HG02884 (cell line): ENCODE data around the gene CNOT2.
"Not testable (repeated sequence)": the region's sequence is repeated elsewhere in the genome, so short reads cannot be mapped to it uniquely, and the experiment has no call there.

Experiments
- ATAC-seq: cut with Tn5 transposase; IDR thresholded peaks from one replicate; pipeline ENCODE4 v1.9.1; 2021; ENCODE audit warnings: mild to moderate bottlenecking, moderate library complexity; ENCODE audit not compliant: unreplicated experiment

The CNOT2 gene

DNA sequence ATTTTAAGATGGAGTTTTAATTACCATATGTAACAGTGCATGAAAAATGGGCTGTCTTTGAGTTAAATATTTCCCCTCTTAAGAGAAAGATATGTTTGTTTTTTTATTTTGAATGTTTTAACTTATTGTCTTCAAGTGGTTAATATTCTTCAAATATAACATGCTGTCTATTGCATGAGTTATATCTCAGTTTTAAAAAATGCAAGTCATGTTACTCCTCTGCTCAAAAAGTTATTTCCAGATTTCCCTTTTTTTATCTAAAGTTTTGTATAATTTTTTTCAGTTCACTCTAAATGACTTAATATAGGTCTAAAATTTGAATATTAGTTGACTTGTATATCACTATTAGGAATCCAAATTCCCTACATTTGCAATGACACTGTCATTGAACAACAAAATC is 117.0 kb downstream of the CNOT2 start:
- no peak for ATAC-seq

- ATAC-seq = no peak
Measured at GRCh38 chr12:70364695-70365397, 121.6 kb downstream of the CNOT2 start.

GRCh38 chr12:70365398-70365647 is 122.1 kb downstream of the CNOT2 start:
- ATAC-seq = no peak

- peak; percentile 69 for ATAC-seq
Measured at GRCh38 chr12:70365648-70366518, 122.7 kb downstream of the CNOT2 start, which contains the start of gene KCNMB4. Gene KCNMB4 (plus strand): TSS chr12:70366290. CDS start chr12:70366735, 445 bp downstream.

- ATAC-seq = peak; percentile 38
Measured at GRCh38 chr12:70366581-70367257, 123.5 kb downstream of the CNOT2 start.

DNA sequence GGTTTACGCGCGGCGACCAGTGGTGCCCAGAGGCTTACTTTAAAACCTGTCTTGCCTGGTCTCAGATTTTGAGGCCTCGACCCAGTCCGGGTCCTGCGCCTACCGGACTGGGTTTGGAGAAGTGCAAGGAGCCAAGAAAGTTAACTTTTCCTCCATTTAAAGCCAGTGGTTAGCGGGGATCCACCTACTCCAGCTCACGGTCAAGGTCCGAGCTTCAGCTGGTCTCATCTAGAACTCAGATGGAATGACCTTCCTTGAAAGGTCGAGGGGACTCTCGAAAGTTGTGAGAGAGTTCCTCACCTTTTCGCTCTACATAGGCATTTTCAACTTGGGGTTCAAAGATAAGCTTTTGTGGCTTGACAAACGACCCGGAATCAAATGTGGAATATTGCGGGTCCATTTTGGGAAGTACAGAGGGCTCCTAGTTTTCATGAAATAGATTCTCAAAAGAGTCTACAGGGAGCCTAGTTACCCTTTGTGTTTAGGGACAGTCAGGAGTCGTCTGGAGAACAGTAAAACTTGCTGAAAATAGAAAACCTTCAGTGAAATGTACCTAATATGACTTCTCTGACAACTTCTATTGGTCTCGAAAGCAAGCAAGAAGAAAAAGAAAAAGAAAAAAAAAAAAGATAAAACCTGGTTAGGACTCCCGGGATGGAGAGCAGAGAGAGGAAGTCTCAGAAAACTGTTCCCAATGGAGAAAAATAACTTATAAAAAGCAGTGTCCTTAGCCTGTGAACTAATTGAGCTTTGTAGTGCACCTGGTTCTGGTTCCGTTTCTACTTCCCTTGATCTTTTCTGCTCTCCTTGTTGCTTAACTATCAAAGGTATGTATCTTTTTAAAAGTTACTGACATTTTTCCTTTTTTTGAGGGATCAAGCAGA is 124.3 kb downstream of the CNOT2 start:
- ATAC-seq = no peak

DNA sequence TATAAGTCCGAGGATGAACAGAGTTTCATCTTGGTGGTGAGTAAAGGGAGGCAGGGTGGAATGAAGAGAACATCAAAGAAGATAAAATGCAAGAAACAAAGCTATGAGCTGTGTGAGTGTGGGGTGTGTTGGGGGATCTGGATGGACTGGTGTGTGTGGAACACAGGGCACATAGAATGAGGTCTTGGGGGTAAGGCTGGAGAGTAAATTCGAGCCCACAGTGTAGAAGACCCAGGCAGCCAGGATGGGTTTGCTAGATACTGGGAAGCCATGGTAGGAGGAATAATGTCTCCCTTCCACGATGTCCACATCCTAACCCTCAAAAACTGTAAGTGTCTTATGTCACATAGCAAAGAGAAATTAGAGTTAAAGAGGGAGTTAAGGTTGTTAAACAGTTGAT is 129.6 kb downstream of the CNOT2 start:
- ATAC-seq = no peak

DNA sequence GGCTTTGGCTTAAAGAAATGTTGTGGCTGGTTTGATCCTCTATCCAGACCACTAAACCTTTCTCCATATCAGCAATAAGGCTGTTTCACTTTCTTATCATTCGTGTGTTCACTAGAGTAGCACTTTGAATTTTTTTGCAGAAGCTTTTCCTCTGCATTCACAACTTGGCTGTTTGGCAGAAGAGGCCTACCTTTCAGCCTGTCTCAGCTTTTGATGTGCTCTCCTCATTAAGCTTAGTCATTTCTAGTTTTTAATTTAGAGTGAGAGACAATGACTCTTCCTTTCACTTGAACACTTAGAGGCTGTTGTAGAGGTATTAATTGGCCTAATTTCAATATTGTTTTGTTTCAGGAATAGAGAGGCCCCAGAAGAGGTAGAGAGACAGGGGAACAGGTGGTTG is 136.6 kb downstream of the CNOT2 start:
- ATAC-seq = no peak

- ATAC-seq = no peak
Measured at GRCh38 chr12:70383484-70383883, 140.3 kb downstream of the CNOT2 start.

GRCh38 chr12:70383886-70384285 is 140.7 kb downstream of the CNOT2 start:
- ATAC-seq = no peak

- ATAC-seq = no peak
Measured at GRCh38 chr12:70386771-70387170, 143.5 kb downstream of the CNOT2 start.

- no peak for ATAC-seq
Measured at GRCh38 chr12:70389678-70390077, 146.4 kb downstream of the CNOT2 start.

- ATAC-seq = not testable (repeated sequence)
Measured at GRCh38 chr12:70392631-70393030, 149.4 kb downstream of the CNOT2 start.

GRCh38 chr12:70393787-70394499 is 150.7 kb downstream of the CNOT2 start:
- ATAC-seq = no peak

- ATAC-seq = no peak
Measured at GRCh38 chr12:70398002-70398401, 154.8 kb downstream of the CNOT2 start.

DNA sequence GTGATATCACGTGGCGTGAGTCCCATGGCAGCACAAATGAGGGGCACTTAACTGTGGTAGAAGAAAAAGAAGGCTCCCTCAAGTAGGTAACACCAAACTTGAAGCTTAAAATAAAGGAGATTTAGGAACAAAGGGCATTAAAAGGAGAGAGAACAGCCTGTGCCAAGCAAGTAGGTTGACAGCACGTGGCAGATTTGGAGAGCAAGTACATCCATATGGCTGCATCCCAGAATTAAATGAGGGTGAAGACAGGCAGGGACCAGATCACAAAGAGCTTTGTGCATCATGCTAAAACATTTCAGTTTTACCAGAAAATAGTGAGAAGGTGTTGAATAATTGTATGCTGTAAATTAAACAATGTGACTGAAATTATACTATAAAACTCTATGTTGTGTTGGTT is 155.6 kb downstream of the CNOT2 start:
- no peak for ATAC-seq

DNA sequence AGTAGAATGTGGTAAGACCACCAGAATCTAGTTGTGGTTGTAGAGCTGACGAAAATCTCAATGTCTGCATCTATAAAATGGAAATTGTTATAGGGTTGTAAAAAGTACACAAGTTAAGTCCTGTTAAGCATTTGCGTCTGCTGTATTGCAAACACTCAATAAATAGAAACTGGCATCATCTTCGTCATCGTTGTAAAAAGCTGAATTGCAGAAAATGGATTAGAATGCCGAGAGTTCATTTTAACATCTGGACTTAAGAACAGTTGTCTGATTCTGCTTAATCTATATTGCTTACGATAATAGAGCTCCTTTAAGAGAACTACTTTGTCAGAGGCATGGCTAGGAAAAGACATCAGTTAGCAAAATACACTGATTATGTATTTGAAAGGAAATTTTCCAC is 156.1 kb downstream of the CNOT2 start:
- ATAC-seq = no peak

DNA sequence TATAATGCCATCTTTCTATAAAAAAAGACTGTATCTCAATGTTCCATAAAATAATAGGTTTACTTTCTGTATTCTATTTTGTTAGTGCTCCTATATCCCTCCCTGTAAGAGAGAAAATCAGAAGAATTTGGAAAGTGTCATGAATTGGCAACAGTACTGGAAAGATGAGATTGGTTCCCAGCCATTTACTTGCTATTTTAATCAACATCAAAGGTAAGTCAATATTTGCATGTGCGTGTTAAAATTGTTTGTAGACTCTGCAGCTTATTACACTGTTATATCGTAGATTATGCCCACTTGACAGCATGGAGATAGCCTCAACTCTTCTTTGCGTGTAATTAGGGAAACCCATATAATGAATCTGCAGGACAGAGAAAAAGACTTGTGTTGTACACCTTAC is 156.9 kb downstream of the CNOT2 start:
- no peak for ATAC-seq

- ATAC-seq = no peak
Measured at GRCh38 chr12:70402597-70402996, 159.4 kb downstream of the CNOT2 start.

DNA sequence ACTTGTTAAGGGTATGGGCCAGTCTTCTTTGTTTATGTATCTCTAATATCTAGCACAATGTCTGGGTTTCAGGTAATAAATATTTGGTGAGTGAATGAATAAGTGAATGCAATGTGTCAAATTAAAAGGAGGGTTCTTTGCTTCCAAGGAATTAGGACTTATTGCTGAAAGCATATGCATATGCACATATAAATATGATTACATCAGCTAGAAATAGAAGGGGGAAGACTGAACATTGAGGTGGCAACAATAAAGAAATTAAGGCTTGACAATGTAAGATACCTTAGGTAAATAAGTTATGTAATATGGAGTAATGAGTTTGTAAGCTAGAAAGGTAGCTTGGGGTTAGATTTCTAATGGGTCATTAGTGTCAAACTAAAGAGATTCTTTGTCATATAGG is 160.6 kb downstream of the CNOT2 start:
- ATAC-seq = no peak
